ENCODE measurements around the gene PAX9.
A peak's percentile ranks its signal among the peaks of the same experiment; 100 is the strongest.

Gene PAX9

GRCh38 chr14:36655963-36656686 lies 5.5 kb upstream of the PAX9 start:
- no peak for DNase-seq (ENCODE audit: low read depth)

DNA sequence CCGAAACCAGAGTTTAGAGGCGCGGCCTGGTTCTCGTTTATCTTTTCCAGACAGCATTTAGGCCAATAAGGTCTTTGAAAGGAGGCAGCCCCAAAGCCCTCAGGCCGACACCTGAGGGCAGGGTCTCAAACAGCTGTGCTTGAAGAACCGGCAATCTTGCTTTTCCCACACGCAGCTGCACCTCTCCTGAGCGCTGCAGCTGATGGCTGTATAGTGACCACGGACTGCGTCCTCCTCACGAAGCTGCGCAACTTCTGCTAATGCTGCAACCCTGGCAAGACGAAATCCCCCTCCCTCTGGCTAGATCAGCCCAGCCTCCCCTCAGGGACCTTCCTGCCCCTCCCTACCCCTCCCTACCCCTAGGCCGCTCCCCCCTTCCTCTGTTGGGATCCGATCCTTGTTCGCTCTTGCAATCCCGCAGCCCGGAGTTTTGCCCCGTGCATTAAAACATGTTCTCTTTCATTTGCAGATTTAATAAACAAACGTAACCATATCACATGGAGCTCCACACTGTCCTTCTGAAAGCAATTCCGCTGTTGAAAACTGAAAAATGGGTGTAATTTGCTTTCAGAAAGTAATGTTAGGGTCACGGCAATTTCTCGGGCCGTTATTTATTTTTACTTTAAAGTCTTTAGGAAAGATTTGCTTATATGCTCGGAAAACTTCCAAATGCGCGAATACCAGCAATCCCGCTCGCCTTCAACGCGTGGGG lies 4.8 kb upstream of the PAX9 start:
- no peak for DNase-seq (ENCODE audit: low read depth)

GRCh38 chr14:36657399-36658122 lies 4.1 kb upstream of the PAX9 start:
- DNase-seq (ENCODE audit: low read depth) = no peak

DNA sequence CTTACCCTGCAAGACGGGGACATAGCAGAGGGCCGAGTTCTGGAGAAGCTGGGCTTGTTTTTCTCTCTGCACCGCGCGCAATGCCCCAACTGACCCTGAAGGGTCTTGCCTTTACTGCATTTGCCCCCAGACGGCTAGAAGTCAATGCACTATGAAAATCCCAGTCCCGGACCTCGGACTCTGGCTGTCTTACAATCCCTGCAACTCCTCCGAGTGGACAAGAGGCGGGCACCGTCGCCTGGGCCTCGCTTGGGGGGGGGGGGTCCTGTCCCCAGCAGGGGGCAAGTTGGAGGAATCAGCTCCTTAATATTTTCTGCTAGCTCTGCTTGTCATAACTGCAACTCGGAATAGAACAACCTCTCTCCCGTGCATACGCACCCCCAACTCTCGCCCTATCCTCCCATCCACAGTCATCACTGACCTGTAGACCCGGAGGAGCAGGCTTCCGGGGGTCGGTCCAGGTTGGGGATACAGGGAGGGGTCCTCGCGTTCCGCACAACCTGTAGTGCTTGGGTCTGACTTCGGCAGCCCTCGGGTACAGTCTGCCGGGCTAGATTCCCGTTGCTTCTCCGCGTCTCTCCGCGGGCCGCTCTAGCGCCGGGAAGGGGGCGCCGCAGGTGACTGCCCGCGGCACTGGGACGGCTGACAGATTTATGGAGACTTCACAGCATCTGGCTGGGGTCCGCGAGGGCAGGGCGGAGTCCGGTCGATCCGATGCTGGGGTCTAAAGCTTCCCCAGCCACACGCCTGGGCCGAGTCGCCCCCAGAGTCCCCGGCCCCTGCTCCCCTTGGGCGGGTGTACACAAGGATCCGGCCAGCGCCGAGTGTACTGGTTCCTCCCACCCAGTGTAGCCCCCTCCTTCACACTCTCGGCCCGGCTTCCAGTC lies 3.3 kb upstream of the PAX9 start:
- DNase-seq (ENCODE audit: low read depth) = no peak

DNA sequence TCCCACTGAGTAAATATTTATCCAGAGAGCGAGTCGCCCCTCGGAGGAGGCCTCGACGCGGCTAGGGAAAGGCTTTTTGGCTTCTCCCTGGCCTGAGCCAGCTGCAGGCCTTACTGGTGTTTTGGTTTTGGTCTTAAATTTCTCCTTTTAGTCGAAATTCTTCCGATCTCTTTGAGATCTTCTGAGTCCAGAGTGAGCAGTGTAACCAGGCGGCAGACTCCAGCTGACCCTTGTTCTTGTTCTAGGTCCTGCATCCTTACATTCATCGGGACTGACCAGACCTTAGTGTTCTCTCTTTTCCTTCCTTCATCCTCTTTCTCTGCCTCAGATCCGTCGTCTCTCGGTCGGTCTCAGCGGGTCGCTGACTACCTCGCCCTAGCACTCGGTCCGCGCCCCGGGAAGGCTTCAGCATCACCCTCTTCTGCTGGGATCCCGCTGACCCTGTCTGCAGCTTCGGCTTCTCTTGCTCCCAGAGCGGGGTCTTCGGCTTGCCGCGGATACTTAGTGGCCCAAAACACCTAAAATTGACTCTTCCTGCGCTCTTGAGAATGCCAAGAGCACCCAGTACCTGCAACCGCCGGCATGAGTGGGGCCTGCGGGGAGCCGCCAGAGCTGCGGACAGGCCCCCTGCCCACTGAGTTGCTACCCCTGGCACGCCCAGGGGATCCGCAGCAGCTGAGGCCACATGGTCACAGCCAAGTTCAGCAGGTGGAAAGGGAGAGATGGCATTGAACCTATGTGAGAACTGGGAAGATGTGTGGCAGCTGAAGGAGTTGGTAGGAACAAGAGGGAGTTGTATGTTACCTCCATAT lies 2.4 kb upstream of the PAX9 start:
- DNase-seq (ENCODE audit: low read depth) = no peak

DNA sequence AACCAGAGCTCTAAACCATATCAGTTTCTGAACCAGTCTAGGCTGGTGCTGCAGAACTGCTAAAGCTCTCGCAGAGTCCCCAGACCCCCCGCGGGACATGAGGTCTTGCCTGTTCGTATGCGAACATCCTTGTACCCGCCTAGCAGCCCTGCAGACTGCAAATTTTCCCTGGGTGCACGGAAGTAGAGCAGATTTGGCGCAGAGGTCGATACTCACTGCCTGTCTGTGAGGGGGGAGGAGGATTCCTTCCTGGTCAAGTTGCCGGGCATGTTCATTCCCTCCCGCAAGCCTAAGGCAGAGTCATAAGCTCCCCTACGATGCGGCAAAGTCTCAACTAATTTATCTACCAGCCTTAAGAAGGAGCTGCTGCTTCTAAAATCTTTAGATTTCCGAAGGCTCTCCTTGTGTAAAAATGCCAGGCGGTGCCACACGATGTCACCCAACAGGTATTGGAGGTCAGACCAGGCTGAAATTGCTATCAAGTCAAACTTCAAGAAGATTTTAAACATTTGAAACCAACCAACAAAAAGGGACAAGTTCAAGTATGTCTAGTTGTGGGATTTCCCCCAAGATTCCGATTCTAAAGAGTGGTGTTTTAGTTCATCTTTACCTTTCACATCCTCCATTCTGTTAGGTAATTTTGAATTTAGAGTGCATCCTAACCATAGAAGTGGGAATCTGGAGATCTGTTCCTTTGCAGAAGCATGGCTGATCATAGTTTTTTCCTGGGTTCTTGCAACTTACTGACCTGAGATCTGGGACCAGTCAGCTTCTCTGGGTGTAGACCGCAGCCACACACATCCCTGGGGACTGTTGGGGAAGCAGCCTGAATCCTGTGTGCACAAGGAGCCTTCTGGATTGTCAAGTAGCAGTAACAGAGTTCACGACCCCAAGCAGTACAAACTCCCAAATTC lies 1.6 kb upstream of the PAX9 start:
- no peak for DNase-seq (ENCODE audit: low read depth)

DNA sequence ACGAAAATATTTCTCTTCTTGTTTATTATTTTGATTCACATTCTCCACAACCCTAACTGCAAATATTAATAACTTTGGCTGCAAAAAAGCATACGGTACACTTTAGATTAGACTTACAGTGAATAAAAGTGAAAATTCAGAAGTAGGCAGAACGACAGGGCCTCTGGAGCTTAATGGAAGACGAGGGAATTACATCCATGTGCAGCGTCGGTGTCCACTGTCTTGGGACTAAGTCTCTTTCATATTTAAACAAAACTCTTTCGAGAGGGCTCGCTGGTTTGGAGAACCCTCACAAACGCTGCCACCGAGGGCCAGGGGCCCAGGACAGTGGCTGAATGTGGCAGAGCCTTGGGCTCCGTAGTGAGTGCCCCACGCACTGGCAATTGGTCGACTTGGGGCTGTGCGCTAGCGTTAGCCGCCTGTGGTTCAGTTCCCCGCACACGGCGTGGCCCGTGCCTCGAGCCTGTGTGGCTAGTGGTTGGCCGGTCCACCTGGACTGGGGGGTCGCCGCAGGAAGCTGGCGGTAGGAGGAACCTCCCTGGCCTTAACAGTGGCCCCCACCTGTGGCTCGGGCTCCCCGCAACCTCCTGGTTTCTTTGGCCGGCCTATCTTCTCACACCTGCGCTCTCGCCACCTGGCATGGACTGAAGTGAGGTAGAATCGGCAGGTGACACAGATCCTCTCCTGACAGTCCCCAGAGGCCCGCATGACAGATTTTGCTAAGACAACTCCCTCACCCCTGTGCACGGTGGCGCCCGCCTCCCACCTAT lies 739 bp upstream of the PAX9 start:
- no peak for DNase-seq (ENCODE audit: low read depth)

- DNase-seq (ENCODE audit: low read depth) = no peak
Measured at GRCh38 chr14:36662258-36662542, 540 bp downstream of the PAX9 start.

DNA sequence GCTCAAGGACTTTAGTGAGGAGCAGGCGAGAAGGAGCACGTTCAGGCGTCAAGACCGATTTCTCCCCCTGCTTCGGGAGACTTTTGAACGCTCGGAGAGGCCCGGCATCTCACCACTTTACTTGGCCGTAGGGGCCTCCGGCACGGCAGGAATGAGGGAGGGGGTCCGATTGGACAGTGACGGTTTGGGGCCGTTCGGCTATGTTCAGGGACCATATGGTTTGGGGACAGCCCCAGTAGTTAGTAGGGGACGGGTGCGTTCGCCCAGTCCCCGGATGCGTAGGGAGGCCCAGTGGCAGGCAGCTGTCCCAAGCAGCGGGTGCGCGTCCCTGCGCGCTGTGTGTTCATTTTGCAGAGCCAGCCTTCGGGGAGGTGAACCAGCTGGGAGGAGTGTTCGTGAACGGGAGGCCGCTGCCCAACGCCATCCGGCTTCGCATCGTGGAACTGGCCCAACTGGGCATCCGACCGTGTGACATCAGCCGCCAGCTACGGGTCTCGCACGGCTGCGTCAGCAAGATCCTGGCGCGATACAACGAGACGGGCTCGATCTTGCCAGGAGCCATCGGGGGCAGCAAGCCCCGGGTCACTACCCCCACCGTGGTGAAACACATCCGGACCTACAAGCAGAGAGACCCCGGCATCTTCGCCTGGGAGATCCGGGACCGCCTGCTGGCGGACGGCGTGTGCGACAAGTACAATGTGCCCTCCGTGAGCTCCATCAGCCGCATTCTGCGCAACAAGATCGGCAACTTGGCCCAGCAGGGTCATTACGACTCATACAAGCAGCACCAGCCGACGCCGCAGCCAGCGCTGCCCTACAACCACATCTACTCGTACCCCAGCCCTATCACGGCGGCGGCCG lies 1.1 kb downstream of the PAX9 start:
- peak; percentile 7 for DNase-seq (ENCODE audit: low read depth)

GRCh38 chr14:36663404-36664321 lies 2.0 kb downstream of the PAX9 start:
- DNase-seq (ENCODE audit: low read depth) = no peak

DNA sequence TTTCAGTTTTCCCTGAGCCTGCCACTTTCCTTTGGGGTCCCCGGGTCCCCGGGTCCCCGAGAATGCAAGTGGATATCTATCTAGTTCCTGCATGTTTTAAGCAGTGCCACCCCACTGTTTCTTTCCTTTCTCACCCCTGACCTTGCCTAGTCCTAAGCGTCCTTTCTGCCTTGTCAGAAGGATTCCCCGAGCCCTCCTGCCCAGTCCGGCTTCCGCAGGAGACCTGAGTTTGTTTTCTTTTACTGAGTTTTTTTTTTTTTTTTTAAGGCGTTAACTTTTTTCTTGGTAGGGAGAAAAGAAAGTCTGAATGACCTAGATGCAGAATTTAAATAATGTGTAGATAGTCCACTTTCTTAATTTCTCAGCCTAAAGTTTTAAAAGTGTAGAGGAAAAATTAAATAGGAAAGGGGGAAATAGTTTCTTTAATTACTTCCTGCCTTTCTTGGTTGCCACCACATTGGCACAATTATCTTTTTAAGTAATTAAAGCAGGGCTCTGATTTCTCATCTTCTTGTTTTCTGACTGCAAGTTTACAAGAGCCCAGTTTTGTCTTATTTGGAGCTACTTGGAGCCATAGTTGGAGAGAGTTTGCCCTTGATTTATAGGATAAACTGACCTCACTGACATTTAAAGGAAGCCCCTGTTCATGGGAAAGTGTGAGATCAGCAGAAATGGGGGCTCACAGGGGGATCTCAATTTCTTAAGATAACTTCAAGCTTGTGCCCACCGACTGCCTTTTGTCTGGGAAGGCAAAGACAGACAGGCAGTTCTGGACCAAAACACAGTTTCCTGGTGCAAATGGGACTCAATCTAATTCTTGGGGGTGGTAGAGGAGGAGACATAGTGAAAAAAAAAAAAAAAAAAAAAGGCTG lies 2.9 kb downstream of the PAX9 start:
- no peak for DNase-seq (ENCODE audit: low read depth)

- DNase-seq (ENCODE audit: low read depth) = no peak
Measured at GRCh38 chr14:36665887-36666415, 4.3 kb downstream of the PAX9 start.

DNA sequence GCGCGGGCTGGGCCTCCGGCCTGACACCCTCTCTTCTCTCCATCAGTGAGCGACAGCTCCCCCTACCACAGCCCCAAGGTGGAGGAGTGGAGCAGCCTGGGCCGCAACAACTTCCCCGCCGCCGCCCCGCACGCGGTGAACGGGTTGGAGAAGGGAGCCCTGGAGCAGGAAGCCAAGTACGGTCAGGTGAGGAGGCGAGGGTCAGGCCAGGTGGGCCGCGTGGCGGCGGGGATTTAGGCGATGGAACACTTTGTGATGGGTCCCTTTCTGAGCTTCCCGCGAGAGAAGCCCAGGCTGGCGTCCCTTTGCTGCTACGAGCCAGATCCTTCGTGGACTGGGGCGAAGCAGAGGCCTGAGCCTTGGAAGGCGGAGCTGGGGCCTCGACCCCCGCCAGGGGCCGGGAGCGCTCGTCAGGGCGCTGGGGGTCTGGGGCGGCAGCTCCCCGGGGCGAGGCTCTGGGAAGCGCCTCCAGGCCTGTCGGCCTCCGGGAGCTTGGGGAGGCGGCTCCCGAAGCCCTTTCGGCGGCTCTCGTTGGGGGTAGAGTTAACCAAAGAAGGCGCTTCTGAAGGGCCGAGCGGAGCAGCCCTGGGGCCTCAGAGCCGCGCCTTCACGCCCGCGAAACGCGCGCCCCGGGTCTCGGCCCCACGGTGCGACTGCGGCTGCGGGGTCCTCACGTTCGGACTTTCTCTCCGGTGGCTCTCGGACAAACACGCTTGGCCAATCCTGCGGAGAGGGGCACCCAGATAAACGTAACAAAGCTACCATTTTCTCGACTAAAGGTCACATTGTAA lies 5.0 kb downstream of the PAX9 start:
- no peak for DNase-seq (ENCODE audit: low read depth)

DNA sequence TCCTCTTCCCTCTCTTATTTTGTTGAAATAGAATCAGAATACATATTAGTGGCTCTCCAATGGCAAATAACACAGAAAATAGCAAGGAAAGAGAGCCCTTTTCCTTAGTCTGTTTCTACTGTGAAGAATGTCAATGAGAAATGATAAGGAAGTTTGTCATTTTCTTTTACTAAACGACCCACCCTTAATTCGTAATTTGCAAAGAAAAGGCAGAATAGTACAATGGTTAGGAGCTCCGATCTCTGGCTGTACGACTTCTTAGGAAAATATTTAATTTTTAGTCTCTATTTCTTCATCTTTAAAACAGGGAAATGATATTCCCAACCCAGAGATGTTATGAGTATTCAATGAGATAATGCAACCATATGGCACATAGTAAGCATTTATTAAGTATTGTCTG lies 6.0 kb downstream of the PAX9 start:
- no peak for DNase-seq (ENCODE audit: low read depth)

DNA sequence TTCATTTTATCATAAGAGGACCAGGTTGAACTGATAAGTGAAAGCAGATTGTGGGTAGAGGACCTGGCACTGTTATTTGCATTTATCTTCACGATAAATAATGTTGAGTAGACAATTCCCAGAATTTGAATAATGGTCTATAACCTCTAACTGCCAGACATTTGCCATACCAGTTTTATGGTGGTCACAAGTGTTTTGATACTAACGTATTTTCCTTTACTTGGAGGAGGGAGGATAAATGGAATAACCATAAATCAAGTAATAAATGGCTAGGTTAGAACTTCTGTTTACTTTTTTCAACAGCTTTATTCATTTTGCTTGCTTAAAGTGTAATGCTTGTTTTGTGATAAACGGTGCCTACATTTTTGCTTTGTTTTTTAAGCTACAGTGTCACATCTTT lies 9.5 kb downstream of the PAX9 start:
- DNase-seq (ENCODE audit: low read depth) = no peak

All from EH (cell line).